ENCODE data around the gene R3HDM1.
"Not testable (repeated sequence)": the region's sequence is repeated elsewhere in the genome, so short reads cannot be mapped to it uniquely, and the experiment has no call there.

DNA sequence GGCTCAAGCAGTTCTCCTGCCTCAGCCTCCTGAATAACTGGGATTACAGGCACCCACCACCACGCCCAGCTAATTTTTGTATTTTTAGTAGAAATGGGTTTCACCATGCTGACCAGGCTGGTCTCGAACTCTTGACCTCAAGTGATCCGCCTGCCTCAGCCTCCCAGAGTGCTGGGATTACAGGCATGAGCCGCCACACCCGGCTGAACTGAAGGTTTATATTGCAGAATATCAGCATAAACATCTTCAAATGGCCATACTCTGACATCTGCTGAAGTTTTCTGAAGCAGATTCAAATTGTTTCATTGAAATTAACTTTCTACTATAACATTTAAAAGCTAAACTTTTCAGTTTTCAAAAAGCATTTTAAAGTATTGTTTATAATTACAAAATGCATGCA is 172.8 kb downstream of the R3HDM1 start:
- TF ChIP-seq, protein P1, sequence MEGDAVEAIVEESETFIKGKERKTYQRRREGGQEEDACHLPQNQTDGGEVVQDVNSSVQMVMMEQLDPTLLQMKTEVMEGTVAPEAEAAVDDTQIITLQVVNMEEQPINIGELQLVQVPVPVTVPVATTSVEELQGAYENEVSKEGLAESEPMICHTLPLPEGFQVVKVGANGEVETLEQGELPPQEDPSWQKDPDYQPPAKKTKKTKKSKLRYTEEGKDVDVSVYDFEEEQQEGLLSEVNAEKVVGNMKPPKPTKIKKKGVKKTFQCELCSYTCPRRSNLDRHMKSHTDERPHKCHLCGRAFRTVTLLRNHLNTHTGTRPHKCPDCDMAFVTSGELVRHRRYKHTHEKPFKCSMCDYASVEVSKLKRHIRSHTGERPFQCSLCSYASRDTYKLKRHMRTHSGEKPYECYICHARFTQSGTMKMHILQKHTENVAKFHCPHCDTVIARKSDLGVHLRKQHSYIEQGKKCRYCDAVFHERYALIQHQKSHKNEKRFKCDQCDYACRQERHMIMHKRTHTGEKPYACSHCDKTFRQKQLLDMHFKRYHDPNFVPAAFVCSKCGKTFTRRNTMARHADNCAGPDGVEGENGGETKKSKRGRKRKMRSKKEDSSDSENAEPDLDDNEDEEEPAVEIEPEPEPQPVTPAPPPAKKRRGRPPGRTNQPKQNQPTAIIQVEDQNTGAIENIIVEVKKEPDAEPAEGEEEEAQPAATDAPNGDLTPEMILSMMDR (IDR thresholded peaks at IDR 0.05), result not testable (repeated sequence)
- not testable (repeated sequence) for TF ChIP-seq POLR2AphosphoS5 (IDR thresholded peaks at IDR 0.05)

Data from esophagus muscularis mucosa (tissue), 3 donors.